Natural killer cell (primary cell): ENCODE measurements around the gene MYO5B. TPM values are rescaled to one million over a fixed set of nuclear protein-coding genes. Genes with fewer than 3 reads are reported as not detected.

Source experiments
- ATAC-seq, 3 donors: fragments of 150-1000 bp in 2 of 3; fragments of 200-7000 bp in 1 of 3; cut with Tn5 transposase; 1 replicate in 1 of 3; 2 replicates in 2 of 3; pipeline ENCODE4 v1.10.0; 2021; ENCODE audit warnings: mild to moderate bottlenecking in 2 of 3, moderate library complexity in 2 of 3
- DNase-seq, 2 donors: peaks; one replicate each; pipeline versions ENCODE4 v3.0.0 to v3.0.0-alpha.2; 2013 to 2021; ENCODE audit warnings: mixed read lengths in 1 of 2
- H3K27ac ChIP-seq: one replicate; pipeline ENCODE4 v1.5.1; 2013; ENCODE audit warnings: mild to moderate bottlenecking, low read length
- H3K27me3 ChIP-seq: one replicate; pipeline ENCODE4 v1.6.1; 2013; ENCODE audit warnings: low read length; ENCODE audit not compliant: control insufficient read depth, insufficient read depth
- H3K36me3 ChIP-seq: one replicate; pipeline ENCODE4 v1.6.1; 2013; ENCODE audit warnings: low read length; ENCODE audit not compliant: control insufficient read depth, insufficient read depth
- H3K4me1 ChIP-seq: one replicate; pipeline ENCODE4 v1.6.1; 2013; ENCODE audit warnings: low read length; ENCODE audit not compliant: control insufficient read depth, insufficient read depth
- H3K4me3 ChIP-seq: one replicate; pipeline ENCODE4 v1.5.1; 2013; ENCODE audit warnings: low read length
- H3K9me3 ChIP-seq: one replicate; pipeline ENCODE4 v1.6.1; 2013; ENCODE audit warnings: low read length; ENCODE audit not compliant: control insufficient read depth, insufficient read depth
- H3K27ac Mint-ChIP-seq, 2 donors: one replicate each; pipeline ENCODE4 v1.8.0; 2022; ENCODE audit warnings: mild to moderate bottlenecking in 2 of 2, mixed read lengths in 2 of 2, moderate library complexity in 1 of 2
- H3K27me3 Mint-ChIP-seq, 2 donors: one replicate each; pipeline ENCODE4 v1.8.0; 2022; ENCODE audit warnings: low read depth in 2 of 2, mixed read lengths in 2 of 2
- H3K36me3 Mint-ChIP-seq: one replicate; pipeline ENCODE4 v1.8.0; 2022; ENCODE audit warnings: mixed read lengths
- H3K4me1 Mint-ChIP-seq, 2 donors: one replicate each; pipeline ENCODE4 v1.8.0; 2022; ENCODE audit warnings: mixed read lengths in 2 of 2
- H3K4me3 Mint-ChIP-seq: one replicate; pipeline ENCODE4 v1.8.0; 2022; ENCODE audit warnings: mild to moderate bottlenecking, moderate library complexity, mixed read lengths
- H3K9me3 Mint-ChIP-seq, 2 donors: one replicate each; pipeline ENCODE4 v1.8.0; 2022; ENCODE audit warnings: mixed read lengths in 2 of 2
- CTCF ChIP-seq: fragments of 200-600 bp; IDR thresholded peaks from one replicate; pipeline ENCODE4 v1.8.0; 2022; ENCODE audit warnings: antibody characterized with exemption
- WGBS: methylation state at CpG from one replicate; pipeline ENCODE4 v1.1.7; 2013; ENCODE audit warnings: missing lambda C conversion rate; ENCODE audit not compliant: insufficient coverage; 5-methylcytosine and 5-hydroxymethylcytosine counted together
- intact Hi-C: fragments of 100-400 bp; cut with micrococcal nuclease; formaldehyde crosslinking; loops from one replicate; pipeline ENCODE4 v1.14.2; 2022
- total RNA-seq, 4 donors: library from RNA; stranded (reverse); fragments of 120-200 nt in 1 of 4; gene quantifications; one replicate each; pipeline versions ENCODE4 v1.2.3 to v1.2.4, GENCODE V29; 2013 to 2022

The MYO5B gene
- total RNA-seq, 3 donors from 2014 or later (not counting 1 experiment from before 2014, with no cell fraction given) = 0.33 TPM; not detected in 2

DNA sequence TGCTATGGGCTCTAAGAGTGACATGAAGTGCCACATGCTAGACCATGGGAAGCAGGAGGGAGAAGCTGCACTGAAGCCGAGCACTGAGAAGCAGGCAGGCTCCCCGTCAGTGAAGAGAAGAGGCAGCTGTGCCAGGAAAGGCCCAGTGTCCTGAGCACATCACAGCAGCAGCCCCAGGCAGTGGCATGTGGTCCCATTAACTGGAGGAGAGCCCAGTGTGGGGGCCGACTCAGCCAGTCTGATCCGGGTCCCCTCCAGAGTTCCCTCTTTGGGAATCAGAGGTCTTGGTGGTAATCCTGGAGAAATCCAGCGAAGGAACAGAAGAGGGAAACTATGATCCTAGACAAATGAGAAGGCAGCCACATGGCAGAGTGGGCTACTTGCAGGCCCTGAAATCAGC, 284.9 kb downstream of the MYO5B start:
- ATAC-seq (no peak), DNase-seq (no peak)
- no peaks in the 10 kb centered on the region for H3K4me1 ChIP-seq
- no peaks in the 10 kb centered on the region for H3K36me3 ChIP-seq
- H3K27ac ChIP-seq = no peak overlapping the region
- 86% methylated on average over 5 of the region's 5 CpGs for WGBS
- no peaks in the 10 kb centered on the region for H3K27me3 ChIP-seq
- no peak overlapping the region for H3K4me3 ChIP-seq
- no peak overlapping the region for H3K4me3 Mint-ChIP-seq
- H3K9me3 Mint-ChIP-seq = no peaks in the 10 kb centered on the region
- intact Hi-C loops = no loop called here
- H3K9me3 ChIP-seq = no peaks in the 10 kb centered on the region
- peaks cover 0 to 5% of the 10 kb centered on the region in 2 donors for H3K4me1 Mint-ChIP-seq
- H3K27me3 Mint-ChIP-seq = peaks cover 0 to 15% of the 10 kb centered on the region in 2 donors
- H3K36me3 Mint-ChIP-seq = no peaks in the 10 kb centered on the region
- no peak for TF ChIP-seq CTCF
- no peak overlapping the region for H3K27ac Mint-ChIP-seq

GRCh38 chr18:49907346-49907929, 287.5 kb downstream of the MYO5B start:
- no peaks in the 10 kb centered on the region for H3K36me3 ChIP-seq
- intact Hi-C loops = no loop called here
- Mint-ChIP-seq H3K4me3 (no peak overlapping the region), H3K27ac (no peak overlapping the region), H3K27me3 (peaks cover 0 to 9% of the 10 kb centered on the region in 2 donors), H3K4me1 (peaks cover 0 to 2% of the 10 kb centered on the region in 2 donors), H3K9me3 (no peaks in the 10 kb centered on the region), H3K36me3 (no peaks in the 10 kb centered on the region)
- H3K4me3 ChIP-seq = no peak overlapping the region
- no peak for TF ChIP-seq CTCF
- H3K27ac ChIP-seq = no peak overlapping the region
- DNase-seq = no peak
- H3K9me3 ChIP-seq = no peaks in the 10 kb centered on the region
- WGBS = 51% methylated on average over 3 of the region's 3 CpGs
- no peaks in the 10 kb centered on the region for H3K27me3 ChIP-seq
- no peaks in the 10 kb centered on the region for H3K4me1 ChIP-seq
- ATAC-seq = no peak

- Mint-ChIP-seq H3K4me3 (no peak overlapping the region), H3K4me1 (no peaks in the 10 kb centered on the region), H3K9me3 (no peaks in the 10 kb centered on the region), H3K36me3 (no peaks in the 10 kb centered on the region), H3K27ac (no peak overlapping the region), H3K27me3 (peaks cover 0 to 11% of the 10 kb centered on the region in 2 donors)
- Histone ChIP-seq H3K9me3 (no peaks in the 10 kb centered on the region), H3K4me3 (no peak overlapping the region), H3K4me1 (no peaks in the 10 kb centered on the region), H3K27ac (no peak overlapping the region), H3K36me3 (no peaks in the 10 kb centered on the region), H3K27me3 (no peaks in the 10 kb centered on the region)
- WGBS = 53% methylated on average over 5 of the region's 5 CpGs
- ATAC-seq (no peak), DNase-seq (no peak)
- TF ChIP-seq CTCF = no peak
- intact Hi-C loops = no loop called here
These were observed 289.2 kb downstream of the MYO5B start for GRCh38 chr18:49905771-49906170.
